GM13977 (cell line): ENCODE results near the gene ZP1.
"Not testable (repeated sequence)": the region's sequence is repeated elsewhere in the genome, so short reads cannot be mapped to it uniquely, and the experiment has no call there.

Experiments used
- DNase-seq: peaks from one replicate; pipeline ENCODE4 v3.0.0; 2012; ENCODE audit warnings: low spot score
- CTCF ChIP-seq: IDR thresholded peaks from 2 replicates; pipeline ENCODE4 v1.5.1; 2012; ENCODE audit warnings: mild to moderate bottlenecking, control low read depth; ENCODE audit not compliant: insufficient read depth; ENCODE audit errors: extremely low read depth, missing control alignments
- in situ Hi-C: fragments of 300-500 bp; cut with MboI; formaldehyde crosslinking; loops from one replicate; pipeline ENCODE4 v1.12.0; 2022; ENCODE audit warnings: low sequenced_read_pairs, low pct_unique_long_range_greater_than_20kb, mixed read lengths, inconsistent platforms; ENCODE audit not compliant: unreplicated experiment

Gene ZP1

GRCh38 chr11:60866911-60867870, at the start of gene ZP1:
TSS of gene ZP1 (plus strand) at chr11:60867542. CDS start at chr11:60867562, 20 bp downstream.
- in situ Hi-C loops = no loop called here
- TF ChIP-seq CTCF = no peak

GRCh38 chr11:60818057-60818456, 49.3 kb upstream of the ZP1 start:
- in situ Hi-C loops = no loop called here
- TF ChIP-seq CTCF = no peak
- no peak for DNase-seq

More at GRCh38 chr11:60866911-60867870, at the start of gene ZP1:
- DNase-seq = no peak

- DNase-seq = peak; percentile 40
- TF ChIP-seq CTCF = no peak
- in situ Hi-C loops = no loop called here
These were observed 45.3 kb upstream of the ZP1 start for GRCh38 chr11:60821827-60822599.

- DNase-seq, in situ Hi-C loops: not testable (repeated sequence)
These were observed 43.5 kb upstream of the ZP1 start for GRCh38 chr11:60823745-60824306.

- in situ Hi-C loops = loop anchor here (25.0 kb wide), 1 partner anchor 362 kb away; no protein-coding TSS in a partner anchor
- DNase-seq = no peak
- TF ChIP-seq CTCF = no peak
These were observed 42.2 kb upstream of the ZP1 start for GRCh38 chr11:60825118-60825517.

GRCh38 chr11:60825790-60826189, 41.6 kb upstream of the ZP1 start:
- in situ Hi-C loops = loop anchor here (25.0 kb wide), 1 partner anchor 362 kb away; no protein-coding TSS in a partner anchor
- no peak for TF ChIP-seq CTCF
- no peak for DNase-seq
